Esophagus muscularis mucosa (tissue), 4 donors: ENCODE results near the gene NIPSNAP2. TPM values are rescaled to one million over a fixed set of nuclear protein-coding genes. Genes with fewer than 3 reads are reported as not detected.

Experiments
- DNase-seq: peaks from one replicate; pipeline ENCODE4 v3.0.0-alpha.2; 2017; ENCODE audit errors: extremely low spot score
- H3K27ac ChIP-seq, 4 donors: fragments of 200-600 bp; sonication (generic); replicated peaks in 1 of 4; 1 replicate in 3 of 4; 2 replicates in 1 of 4; pipeline ENCODE4 v1.5.1; 2016 to 2019; ENCODE audit warnings: mild to moderate bottlenecking in 1 of 4
- H3K27me3 ChIP-seq, 4 donors: fragments of 200-600 bp; sonication (generic); one replicate each; pipeline versions ENCODE4 v1.5.1 to v1.6.0; 2016 to 2019
- H3K36me3 ChIP-seq, 4 donors: fragments of 200-600 bp; sonication (generic); one replicate each; pipeline ENCODE4 v1.5.1; 2016 to 2019
- H3K4me1 ChIP-seq, 4 donors: fragments of 200-600 bp; sonication (generic); one replicate each; pipeline ENCODE4 v1.5.1; 2016 to 2019
- H3K4me3 ChIP-seq, 4 donors: fragments of 200-600 bp; sonication (generic); 1 replicate in 2 of 4; 2 replicates in 2 of 4; pipeline ENCODE4 v1.5.1; 2016 to 2019; ENCODE audit warnings: mild to moderate bottlenecking in 4 of 4, moderate library complexity in 1 of 4
- H3K9me3 ChIP-seq, 4 donors: fragments of 200-600 bp; sonication (generic); 1 replicate in 3 of 4; 2 replicates in 1 of 4; pipeline ENCODE4 v1.5.1; 2016 to 2019
- CTCF ChIP-seq, 3 experiments: fragments of 200-600 bp in 2 of 3; fragments of 450-650 bp in 1 of 3; sonication (generic) in 2 of 3; IDR thresholded peaks; one replicate each; pipeline ENCODE4 v1.5.1; 2017 to 2019; ENCODE audit warnings: antibody characterized with exemption in 3 of 3, mild to moderate bottlenecking in 2 of 3, moderate library complexity in 1 of 3
- EP300 ChIP-seq: sonication (generic); formaldehyde crosslinking; IDR thresholded peaks from one replicate; pipeline ENCODE4 v1.6.1; 2017; ENCODE audit warnings: antibody characterized with exemption
- POLR2A ChIP-seq: fragments of 450-650 bp; IDR thresholded peaks from one replicate; pipeline ENCODE4 v1.6.1; 2017; ENCODE audit warnings: antibody characterized with exemption, moderate library complexity, mild to moderate bottlenecking, low read depth
- POLR2AphosphoS5 ChIP-seq, 2 donors: sonication (generic); formaldehyde crosslinking; IDR thresholded peaks; one replicate each; pipeline ENCODE4 v1.6.1; 2017; ENCODE audit warnings: antibody characterized with exemption in 2 of 2
- WGBS: methylation state at CpG from one replicate; pipeline ENCODE4 v1.1.5; 2018; 5-methylcytosine and 5-hydroxymethylcytosine counted together
- intact Hi-C: fragments of 100-400 bp; cut with DNase I; formaldehyde crosslinking; loops from one replicate; pipeline ENCODE4 v1.15.1; 2023
- total RNA-seq, 4 donors: library from RNA; depleted of rRNA; stranded (reverse); fragments of >200 nt; gene quantifications; one replicate each; pipeline versions ENCODE4 v1.1.0 to v1.2.1, GENCODE V29; 2016

NIPSNAP2 gene
- total RNA-seq, 4 donors from 2014 or later = 93.3 to 131 (median 116) TPM

- DNase-seq = no peak
- peak overlapping the region; percentile 95 to 99 (median 96) for H3K27ac ChIP-seq
- peaks cover 28 to 67% (median 51%) of the 10 kb centered on the region in 4 donors for H3K4me1 ChIP-seq
- intact Hi-C loops = loop anchor here (10.0 kb wide), 2 partner anchors 89 to 601 kb away; partner anchors contain the start of genes CCT6A, LANCL2 and PSPH
- WGBS = 66% methylated on average over 13 of the region's 13 CpGs
- peaks cover 0 to 34% (median 5%) of the 10 kb centered on the region in 4 donors for H3K36me3 ChIP-seq
- TF ChIP-seq POLR2A (no peak), POLR2AphosphoS5 (IDR thresholded peaks at IDR 0.05) (no peak), CTCF (IDR thresholded peaks at IDR 0.05) (no peak), EP300 (no peak)
- H3K9me3 ChIP-seq = no peaks in the 10 kb centered on the region
- peak overlapping the region; percentile 71 to 92 (median 76) for H3K4me3 ChIP-seq
- no peaks in the 10 kb centered on the region for H3K27me3 ChIP-seq
These were observed 1.5 kb downstream of the NIPSNAP2 start for GRCh38 chr7:55965805-55966421.

GRCh38 chr7:55966851-55967250 lies 2.5 kb downstream of the NIPSNAP2 start:
- Histone ChIP-seq H3K27me3 (no peaks in the 10 kb centered on the region), H3K9me3 (no peaks in the 10 kb centered on the region), H3K36me3 (peaks cover 0 to 34% (median 5%) of the 10 kb centered on the region in 4 donors), H3K27ac (peak overlapping the region; percentile 95 to 99 (median 96)), H3K4me1 (peaks cover 28 to 70% (median 57%) of the 10 kb centered on the region in 4 donors), H3K4me3 (no peak overlapping the region)
- no peak for DNase-seq
- TF ChIP-seq POLR2A = no peak
- TF ChIP-seq CTCF (IDR thresholded peaks at IDR 0.05) = no peak
- TF ChIP-seq POLR2AphosphoS5 (IDR thresholded peaks at IDR 0.05) = no peak
- no peak for TF ChIP-seq EP300
- intact Hi-C loops = loop anchor here (10.0 kb wide), 2 partner anchors 88 to 602 kb away; partner anchors contain the start of genes CCT6A, LANCL2 and PSPH
- WGBS = 71% methylated on average over 6 of the region's 6 CpGs

GRCh38 chr7:55969391-55969790 lies 5.0 kb downstream of the NIPSNAP2 start:
- no peak overlapping the region for H3K4me3 ChIP-seq
- no peak for DNase-seq
- H3K36me3 ChIP-seq = peaks cover 0 to 34% (median 5%) of the 10 kb centered on the region in 4 donors
- 88% methylated on average over 11 of the region's 11 CpGs for WGBS
- no peaks in the 10 kb centered on the region for H3K27me3 ChIP-seq
- H3K4me1 ChIP-seq = peaks cover 20 to 53% (median 47%) of the 10 kb centered on the region in 4 donors
- no peaks in the 10 kb centered on the region for H3K9me3 ChIP-seq
- TF ChIP-seq EP300 = no peak
- TF ChIP-seq CTCF (IDR thresholded peaks at IDR 0.05) = no peak
- no peak for TF ChIP-seq POLR2AphosphoS5 (IDR thresholded peaks at IDR 0.05)
- TF ChIP-seq POLR2A = no peak
- H3K27ac ChIP-seq = no peak overlapping the region
- intact Hi-C loops = loop anchor here (10.0 kb wide), 2 partner anchors 85 to 605 kb away; partner anchors contain the start of genes CCT6A, LANCL2 and PSPH

- Histone ChIP-seq H3K4me3 (no peak overlapping the region), H3K27ac (no peak overlapping the region), H3K27me3 (no peaks in the 10 kb centered on the region), H3K9me3 (no peaks in the 10 kb centered on the region), H3K36me3 (peaks cover 0 to 34% (median 5%) of the 10 kb centered on the region in 4 donors), H3K4me1 (peaks cover 20 to 52% (median 42%) of the 10 kb centered on the region in 4 donors)
- intact Hi-C loops = no loop called here
- DNase-seq = no peak
- TF ChIP-seq POLR2A (no peak), POLR2AphosphoS5 (IDR thresholded peaks at IDR 0.05) (no peak), CTCF (IDR thresholded peaks at IDR 0.05) (no peak), EP300 (no peak)
- WGBS = 96% methylated on average over 7 of the region's 7 CpGs
These were observed 6.2 kb downstream of the NIPSNAP2 start for GRCh38 chr7:55970561-55970960.
